ENCODE data around the gene PPP1R12A.
A peak's percentile ranks its signal among the peaks of the same experiment; 100 is the strongest.

Gene PPP1R12A

DNA sequence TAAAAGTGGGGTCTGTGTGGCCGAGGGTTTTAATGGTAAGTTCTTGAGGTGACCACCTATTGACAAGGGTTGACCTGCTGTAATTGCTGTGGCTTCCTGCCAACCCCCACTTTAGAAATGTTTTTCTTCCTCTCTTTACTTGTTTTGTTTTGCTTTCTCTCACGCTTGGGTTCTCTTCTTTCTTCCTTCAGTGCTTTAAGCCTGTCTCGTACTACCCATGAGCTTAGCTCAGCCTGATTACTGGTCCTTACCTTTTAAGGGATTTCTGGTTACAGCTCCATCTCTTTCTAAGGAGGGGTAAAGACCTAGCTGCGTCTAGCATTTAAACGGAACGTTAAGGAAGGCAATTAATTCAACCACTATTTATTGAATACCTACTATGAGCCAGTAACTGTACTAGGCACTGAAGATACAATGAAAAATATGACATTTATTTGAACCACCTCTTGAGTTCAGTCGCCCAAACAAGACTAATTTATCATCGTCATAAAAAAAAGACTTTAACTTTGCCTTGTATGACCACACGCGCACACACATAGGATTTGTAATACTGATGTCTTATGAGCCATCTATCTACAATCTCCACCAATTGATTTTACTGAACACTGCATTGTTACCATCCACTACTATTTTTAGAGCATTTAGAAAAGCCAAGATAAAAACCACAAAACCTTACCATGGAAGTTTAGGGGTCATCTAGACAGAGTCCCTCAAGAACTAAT, 888 bp upstream of the PPP1R12A start:
- no peak for DNase-seq

DNA sequence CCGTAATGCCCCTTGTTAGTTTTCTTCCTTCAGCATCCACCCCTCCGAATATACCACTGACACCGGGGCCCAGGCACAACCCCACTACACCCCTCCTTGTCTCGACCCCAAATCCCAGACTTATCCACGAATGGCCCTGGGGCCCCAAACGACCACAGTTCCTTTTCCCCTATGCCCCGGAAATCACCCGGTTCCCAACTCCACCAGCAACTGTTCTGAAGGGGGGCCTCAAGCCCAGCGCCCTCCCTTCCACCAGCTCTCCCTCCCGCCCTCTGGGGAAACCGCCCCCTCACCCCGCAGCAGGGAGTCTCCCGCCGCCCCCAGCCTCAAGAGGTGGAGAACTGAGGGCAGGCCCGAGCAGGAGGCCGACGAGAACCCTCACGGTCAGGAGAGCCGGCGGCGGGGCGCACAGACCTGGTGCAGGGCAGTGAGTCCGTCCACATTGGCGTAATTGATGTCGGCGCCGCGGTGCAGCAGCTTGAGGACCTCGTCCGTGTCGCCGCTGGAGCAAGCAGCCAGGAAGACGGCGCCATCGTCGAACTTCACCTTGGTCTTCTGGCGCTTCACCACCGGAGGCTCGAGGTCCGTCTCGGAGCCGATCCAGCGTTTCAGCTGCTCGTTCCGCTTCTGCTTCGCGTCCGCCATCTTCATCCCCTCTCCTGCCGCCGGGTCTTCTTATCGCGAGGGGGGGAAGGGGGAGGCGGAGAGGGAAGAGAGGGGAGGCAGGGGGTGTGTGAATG, 446 bp downstream of the PPP1R12A start:
- DNase-seq, result peak; percentile 65

DNA sequence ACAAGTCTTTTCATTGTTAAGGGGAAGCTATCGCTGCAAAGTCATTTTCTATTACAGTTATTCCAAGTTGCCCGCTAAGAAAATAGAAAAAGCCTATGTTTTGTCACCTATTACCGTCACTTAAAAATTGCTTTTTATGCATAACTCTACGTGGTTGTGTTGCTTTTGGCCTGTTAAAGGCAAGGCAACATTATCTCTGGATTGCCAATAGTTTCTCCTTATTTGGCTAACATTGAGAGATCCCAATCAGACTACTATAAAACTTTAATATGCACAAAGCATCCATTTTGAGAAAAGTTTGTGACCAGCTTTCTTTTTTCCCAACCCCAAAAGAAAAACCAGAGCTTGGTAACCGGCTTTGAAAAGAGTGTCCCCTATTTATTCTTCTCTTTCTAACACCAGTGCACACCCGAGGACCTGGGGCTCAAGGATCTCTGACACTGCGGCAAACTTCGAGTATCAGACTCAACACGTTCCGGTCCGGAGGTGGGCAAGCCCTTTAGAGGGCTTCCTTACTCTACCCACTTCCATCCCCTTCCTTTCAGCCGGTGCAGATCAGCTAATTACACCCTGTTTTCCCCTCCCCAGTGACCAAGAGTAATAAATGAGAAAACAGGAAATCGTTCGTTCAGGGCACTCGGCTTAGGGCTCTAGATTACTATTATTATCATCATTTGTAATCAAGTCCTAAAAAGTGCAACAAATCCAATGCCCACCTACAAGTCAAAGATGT, 1.2 kb downstream of the PPP1R12A start:
- peak; percentile 29 for DNase-seq

DNA sequence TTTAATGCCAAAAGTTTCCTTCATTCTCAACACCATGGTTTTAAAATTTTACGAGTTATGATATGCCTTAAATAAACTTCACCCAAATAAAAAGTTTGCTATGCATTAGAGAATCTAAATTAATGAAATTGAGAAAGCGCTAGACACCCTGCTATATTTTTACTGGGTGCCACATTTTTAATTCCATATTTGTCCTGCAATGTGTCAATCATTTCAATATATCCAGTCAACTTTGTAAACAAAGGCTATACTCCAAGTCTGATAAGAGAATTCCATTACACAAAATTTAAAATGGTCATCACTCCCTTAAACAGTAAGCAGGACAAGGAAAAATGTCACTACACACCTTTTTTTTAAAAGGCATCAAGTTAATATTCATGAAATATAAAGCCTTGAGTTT, 1.9 kb downstream of the PPP1R12A start:
- no peak for DNase-seq

DNA sequence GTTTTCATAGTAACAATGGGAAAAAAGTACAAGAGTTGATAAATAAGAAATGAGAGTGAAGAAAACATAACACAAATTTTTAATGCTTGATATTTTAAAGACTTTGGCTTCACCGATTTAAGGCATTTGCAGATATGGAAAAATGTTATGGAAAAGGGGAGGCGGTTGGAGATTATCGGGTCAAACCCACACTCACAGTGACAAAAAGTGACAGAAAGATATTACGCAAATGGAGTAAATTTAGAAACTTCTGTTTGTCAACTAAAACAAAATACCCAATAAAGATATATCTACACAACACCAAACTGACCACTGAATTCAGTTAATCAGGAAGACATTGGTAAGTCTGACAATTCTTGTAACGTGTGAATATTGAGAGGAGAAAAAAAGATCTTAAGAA, 2.5 kb downstream of the PPP1R12A start:
- no peak for DNase-seq

DNA sequence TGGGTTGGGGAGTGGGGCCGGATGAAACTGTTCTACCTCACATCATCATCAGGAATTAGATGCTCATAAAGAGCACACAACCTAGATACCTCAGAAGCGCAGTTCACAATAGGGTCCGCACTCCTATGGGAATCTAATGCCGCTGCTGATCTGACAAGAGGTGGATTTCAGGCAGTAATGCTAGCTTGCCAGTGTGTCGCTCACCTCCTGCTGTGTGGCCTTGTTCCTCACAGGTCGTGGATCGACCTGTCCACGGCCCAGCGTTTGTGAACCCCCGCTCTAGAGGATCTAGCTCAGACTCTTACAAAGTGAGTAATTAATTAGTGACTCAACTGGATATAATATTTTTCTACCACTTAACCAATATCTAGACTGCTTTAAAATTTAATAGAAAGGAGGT, 5.8 kb downstream of the PPP1R12A start:
- DNase-seq, result no peak

DNA sequence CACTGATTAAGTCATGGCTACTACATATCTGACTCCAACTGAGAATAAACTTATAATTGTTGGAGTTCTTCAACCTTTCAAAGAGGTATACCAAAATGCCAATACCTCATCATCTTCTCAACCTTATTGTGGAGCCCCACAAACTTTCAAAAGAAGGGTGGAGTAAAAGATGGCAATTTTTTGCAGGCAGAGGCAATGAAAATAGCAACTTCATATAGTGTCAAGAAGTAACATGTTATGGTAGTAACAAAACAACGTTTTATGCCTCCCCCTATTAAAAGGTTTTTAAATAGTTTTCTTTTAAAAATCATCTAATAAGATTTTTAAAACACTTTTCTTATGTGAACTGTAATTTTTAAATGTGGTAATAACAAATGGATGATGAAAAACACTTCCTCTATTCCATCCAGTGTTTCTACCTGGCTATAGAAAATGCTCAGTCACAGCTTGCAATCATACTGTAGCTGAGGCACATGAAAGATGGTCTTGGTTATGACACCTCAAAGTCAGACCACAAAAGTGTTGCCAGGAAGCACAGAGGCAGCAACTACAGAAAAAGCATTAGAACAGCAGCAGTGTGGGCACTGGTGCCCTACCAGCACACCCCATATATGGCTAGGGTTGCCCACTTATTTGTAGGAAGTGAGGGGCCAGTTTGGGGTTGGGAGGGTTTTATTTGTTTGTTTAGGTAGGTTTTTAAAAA, 7.0 kb downstream of the PPP1R12A start:
- peak; percentile 58 for DNase-seq

DNA sequence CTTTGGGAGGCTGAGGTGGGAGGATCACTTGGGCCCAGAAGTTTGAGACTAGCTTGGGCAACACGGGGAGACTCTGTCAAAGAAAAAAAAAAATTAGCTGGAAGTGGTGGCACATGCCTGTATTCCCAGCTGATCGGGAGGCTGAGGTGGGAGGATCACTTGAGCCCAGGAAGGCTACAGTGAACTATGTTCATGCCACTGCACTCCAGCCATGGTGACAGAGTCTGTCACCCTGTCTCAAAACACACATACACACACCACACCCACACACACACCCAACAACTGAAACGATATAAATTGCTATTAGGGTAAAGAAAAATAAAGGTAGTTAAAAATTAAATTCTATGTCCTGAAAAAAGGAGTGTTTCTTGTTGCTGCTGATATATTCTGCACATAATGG, 7.9 kb downstream of the PPP1R12A start:
- DNase-seq, result no peak

DNA sequence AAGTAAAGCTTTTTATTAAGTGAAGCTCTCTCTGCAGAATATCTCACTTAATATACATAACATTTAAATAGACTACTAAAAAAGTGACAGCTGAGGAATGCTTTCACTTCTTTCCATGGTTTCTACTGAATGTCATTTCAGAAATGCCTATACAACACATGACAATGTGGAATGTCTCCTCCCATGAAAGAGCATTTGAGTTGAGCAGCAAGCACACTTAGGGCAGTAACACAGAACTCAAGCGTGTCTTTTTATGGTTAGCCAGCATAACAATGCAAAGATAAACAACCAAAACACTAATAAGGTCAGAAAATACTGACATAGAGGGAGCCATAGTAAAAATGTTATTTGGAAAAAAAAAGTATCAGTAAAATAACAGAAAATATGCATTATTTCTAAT, 9.4 kb downstream of the PPP1R12A start:
- DNase-seq, result no peak

DNA sequence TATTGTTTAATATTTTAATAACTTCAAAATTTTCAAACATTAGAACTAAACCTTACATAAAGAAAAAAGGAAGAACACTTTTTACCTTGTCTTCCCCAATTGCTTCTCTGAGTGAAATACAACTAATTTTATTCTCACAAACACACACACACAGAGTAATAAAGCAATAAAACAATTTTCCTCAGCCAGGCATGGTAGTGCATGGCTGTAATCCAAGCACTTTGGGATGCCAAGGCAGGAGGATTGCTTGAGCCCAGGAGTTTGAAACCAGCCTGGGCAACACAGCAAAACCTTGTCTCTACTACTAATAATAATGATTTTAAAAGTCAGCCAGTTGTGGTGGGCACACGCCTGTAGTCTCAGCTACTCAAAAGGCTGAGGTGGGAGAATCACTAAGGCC, 13.1 kb downstream of the PPP1R12A start:
- no peak for DNase-seq

DNA sequence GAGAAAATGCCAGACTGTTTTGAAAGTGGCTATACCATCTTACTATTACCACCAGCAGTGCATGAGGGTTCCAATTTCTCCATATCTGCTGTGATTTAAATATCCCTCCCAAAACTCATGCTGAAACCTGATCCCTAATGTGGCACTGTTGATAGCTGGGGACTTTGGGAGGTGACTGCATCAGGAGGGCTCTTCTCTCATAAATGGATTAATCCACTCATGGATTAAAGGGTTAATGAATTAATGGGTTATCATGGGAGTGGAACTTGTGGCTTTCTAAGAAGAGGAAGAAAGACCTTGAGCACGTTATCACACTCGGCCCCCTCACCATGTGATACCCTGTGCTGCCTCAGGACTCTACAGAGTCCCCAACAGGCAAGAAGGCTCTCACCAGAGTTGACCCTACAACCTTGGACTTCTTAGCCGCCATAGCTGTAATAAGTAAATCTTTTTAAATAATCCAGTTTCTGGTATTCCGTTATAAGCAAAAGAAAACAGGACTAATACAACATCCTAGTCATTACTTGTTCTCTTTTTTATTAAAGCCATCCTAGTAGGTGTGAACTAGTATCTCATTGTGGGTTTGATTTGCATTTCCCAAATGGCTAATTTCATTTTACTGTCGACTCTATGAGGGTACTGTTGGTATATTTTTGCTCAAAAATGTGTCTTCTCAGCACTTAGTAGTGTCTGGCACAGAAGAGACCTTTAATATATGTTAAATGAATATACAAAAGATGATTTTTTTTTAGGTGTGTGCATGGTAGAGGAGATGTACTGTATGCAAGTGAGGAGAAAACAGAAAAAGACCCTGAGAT, 14.3 kb downstream of the PPP1R12A start:
- no peak for DNase-seq

DNA sequence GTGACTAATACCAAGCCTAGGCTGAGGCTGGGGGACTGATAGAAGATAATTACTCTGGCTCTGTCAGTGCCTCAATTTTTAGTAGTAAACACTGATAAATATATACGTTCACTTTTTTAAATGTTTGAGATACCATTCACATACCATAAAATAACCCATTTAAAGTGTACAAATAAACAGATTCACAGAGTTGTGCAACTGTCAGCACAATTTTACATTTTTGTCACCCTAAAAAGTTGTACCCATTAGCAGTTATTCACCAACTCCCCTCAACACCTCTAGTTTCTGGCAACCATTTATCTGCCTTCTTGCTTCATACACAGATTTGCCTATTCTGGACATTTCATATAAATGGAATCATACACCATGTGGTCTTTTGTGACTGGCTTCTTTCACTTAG, 15.1 kb downstream of the PPP1R12A start:
- no peak for DNase-seq

DNA sequence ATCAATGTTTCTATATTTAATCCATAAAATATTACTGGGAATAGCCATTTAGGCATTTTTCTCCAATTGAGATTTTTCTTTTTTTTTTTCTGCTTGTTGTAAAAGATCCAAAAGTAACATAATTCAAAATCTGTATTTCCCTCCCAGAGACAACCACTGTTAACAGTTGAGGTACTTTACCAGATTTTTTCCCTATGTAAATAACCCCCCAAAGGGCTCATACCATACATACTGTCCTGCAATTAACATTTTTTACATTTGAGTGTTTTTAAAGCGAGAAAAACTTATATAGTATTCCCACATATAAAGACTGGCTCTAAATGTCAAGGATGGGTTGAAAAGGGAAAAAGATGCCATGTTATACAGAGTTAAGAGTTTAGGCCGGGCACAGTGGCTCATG, 18.1 kb downstream of the PPP1R12A start:
- no peak for DNase-seq

DNA sequence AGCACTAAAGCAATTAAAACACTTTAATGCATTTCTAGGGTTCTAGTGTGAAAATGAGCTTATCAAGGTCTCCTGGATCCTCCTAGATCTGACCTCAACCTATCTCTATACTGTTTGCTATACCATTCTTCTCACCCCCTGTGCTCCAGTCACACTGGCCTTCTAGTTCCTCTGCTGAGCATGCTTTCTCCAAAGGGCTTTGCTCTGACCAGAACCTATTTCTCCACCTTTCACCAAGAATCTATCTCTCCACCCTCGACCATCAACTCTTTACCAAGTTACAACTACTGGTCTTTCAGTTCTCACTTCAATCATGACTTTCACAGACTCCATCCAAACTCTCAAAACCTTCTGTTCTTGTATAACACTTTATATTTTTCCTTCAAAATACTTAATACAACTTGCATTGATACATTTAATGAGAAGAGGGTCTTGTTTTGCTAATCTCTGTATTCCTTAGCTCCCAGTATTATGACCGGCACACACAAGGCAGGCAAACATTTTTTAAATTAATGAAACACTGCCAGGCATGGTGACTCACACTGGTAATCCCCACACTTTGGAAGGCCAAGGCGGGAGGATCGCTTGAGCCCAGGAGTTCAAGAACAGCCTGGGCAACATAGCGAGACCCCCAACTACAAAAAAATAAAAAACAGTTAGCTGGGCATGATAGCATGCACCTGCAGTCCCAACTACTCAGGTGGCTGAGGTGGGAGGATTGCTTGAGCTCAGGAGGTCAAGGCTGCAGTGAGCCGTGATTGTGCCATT, 22.8 kb downstream of the PPP1R12A start:
- DNase-seq, result no peak

DNA sequence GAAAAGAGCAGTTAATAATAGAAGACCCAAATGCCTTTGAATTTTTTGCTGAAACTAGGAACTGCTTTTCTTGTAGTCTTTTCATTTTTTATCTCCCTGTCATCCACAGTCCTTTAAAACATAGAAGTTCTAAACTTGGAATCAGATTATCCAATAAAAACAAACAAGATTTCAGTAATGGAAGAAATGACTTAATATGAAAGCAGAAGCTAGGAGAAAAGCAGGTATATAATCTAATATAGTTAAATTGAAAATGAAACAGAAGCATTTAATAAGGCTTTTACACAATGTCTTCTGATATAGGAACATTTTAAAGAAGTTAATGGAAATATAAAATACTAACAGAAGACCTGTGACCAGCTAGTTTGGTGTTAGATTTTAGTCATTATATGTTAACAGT, 26.5 kb downstream of the PPP1R12A start:
- DNase-seq, result no peak

DNA sequence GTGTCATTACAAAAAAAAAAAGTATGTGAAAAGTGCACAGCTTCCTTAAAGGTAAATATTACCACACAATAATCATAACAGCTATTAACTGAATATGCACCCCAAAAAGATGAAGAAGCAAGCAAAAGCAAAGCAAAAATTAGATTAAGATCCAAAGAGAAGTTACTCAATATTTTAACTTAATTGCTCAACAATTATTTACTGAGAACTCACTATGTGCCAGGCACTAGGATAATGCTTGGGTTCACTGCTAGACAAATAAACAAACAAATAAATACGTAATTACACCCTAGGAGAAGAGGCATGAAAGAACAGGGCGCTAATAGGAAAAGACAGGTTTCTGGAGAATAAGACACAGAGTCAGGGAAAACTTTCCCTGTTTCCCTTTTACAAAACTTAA, 33.4 kb downstream of the PPP1R12A start:
- no peak for DNase-seq

DNA sequence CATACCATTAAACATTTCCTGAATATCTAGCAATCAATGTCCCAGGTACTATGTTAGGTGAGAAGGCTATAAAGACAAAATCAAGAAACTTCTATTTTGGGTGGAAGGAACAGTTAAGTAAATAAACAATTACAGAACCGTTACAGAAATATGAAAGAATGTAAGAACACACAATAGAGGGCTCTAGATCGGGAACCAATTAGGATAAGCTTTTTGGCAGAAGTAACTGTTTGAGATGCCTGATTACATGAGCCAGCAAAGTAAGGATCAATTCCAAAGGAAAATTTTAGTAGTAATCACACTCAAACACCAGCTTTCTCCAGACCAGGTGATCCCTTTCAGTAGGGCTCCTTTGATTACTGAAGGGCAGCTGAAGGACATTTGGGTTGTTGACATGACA, 33.9 kb downstream of the PPP1R12A start:
- no peak for DNase-seq

DNA sequence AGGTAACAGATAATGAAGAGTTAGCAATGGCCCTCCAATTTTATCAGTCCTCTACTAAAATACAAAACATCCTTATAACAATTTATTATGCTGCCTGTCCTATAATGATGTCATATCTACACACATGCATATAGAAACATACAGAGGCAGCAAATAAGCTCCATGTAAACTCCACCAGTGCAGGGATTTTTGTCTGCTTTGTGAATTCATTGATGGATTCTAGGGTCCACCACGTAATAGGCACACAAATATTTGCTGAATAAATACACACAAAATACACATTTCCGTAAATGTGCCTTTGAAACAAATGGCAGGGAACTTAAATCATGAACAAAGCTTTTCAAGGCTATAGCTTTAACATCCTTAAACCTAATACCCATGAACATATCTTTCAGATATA, 34.7 kb downstream of the PPP1R12A start:
- DNase-seq, result no peak

DNA sequence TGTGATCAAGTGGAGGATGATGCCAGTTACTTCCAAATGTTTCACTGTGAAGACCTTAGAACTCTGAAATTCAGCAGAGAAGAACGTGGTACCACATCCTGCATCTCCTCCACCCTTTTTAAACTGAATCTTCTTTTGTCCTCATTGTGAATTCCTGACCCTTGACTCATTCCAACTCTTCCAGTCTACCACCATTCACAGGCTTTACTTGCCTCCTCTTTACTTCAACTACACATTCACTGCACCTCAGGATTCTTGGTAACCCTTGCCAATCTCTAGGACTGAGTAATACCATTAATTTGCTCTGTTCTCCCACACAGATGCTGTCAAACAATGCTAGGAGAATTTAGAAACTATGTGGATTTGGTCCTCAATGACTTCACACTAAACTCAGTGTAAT, 37.3 kb downstream of the PPP1R12A start:
- no peak for DNase-seq

DNA sequence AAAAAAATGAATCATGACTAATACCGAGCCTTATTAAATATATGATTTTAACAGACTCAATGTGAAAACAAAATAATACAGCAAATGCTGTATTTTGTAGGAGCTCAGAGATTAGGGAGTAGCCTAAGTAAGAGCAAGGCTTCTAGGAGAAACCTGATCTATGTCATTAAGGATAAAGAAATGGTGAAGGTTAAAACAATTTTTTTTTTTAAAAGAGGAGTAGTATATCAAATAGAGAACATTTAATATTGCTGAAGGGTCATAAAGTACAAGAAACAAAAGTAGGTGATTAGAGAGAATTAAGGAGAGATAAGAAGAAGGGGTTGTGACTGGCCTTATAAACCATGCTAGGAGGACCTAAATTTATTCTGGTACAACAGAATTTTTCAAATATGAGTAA, 39.1 kb downstream of the PPP1R12A start:
- no peak for DNase-seq

DNA sequence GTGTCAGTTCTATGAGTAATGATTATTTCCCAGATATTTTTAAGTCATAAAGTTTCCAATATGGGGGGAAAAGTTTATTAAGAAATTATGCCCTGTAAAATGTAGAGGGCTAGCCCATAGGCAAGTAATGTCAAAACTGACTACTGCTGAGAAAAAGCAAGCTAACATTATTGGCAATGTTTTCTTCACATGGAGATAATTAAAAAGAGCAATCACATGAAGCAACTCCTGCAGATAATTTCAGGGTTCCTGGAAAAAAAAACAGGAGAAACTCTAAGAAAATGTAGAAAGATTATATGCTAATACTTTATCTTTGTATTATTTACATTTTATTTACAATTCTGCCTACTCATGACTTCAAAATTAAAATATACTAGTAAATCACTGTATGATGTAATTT, 39.8 kb downstream of the PPP1R12A start:
- no peak for DNase-seq

Measured in stimulated activated CD8-positive, alpha-beta memory T cell treated with anti-CD3 and anti-CD28 coated beads, Interleukin-4, amount 100 ng/mL, for 48 hours (primary cell).